Endodermal cell (in vitro differentiated cells): ENCODE results near the gene NEGR1. TPM values are rescaled to one million over a fixed set of nuclear protein-coding genes. Genes with fewer than 3 reads are reported as not detected.

Experiments
- DNase-seq: peaks from one replicate; pipeline ENCODE4 v3.0.0-alpha.2; 2017
- H3K27ac ChIP-seq: 2 replicates; pipeline ENCODE4 v1.5.1; 2013; ENCODE audit warnings: mild to moderate bottlenecking, low read depth, low read length, moderate library complexity
- H3K27me3 ChIP-seq: 2 replicates; pipeline ENCODE4 v1.6.1; 2013; ENCODE audit warnings: mild to moderate bottlenecking, low read length, moderate library complexity; ENCODE audit not compliant: insufficient read depth, control insufficient read depth, poor library complexity, severe bottlenecking
- H3K36me3 ChIP-seq: 2 replicates; pipeline ENCODE4 v1.7.0; 2013; ENCODE audit warnings: mild to moderate bottlenecking, low read length, moderate library complexity; ENCODE audit not compliant: control insufficient read depth, insufficient read depth
- H3K4me1 ChIP-seq: one replicate; pipeline ENCODE4 v1.7.0; 2013; ENCODE audit warnings: low read length; ENCODE audit not compliant: control insufficient read depth, insufficient read depth
- H3K4me3 ChIP-seq: 2 replicates; pipeline ENCODE4 v1.5.1; 2013; ENCODE audit warnings: mild to moderate bottlenecking, low read length, moderate library complexity
- H3K9ac ChIP-seq: 2 replicates; pipeline ENCODE4 v1.6.1; 2013; ENCODE audit warnings: mild to moderate bottlenecking, low read length, moderate library complexity; ENCODE audit not compliant: poor library complexity, severe bottlenecking; ENCODE audit errors: extremely low read depth
- H3K9me3 ChIP-seq: 2 replicates; pipeline ENCODE4 v1.6.1; 2013; ENCODE audit warnings: mild to moderate bottlenecking, low read length, moderate library complexity; ENCODE audit not compliant: control insufficient read depth
- H3K27ac Mint-ChIP-seq: 2 replicates; pipeline ENCODE4 v1.8.0; 2020; ENCODE audit warnings: mixed read lengths
- H3K27me3 Mint-ChIP-seq: 2 replicates; pipeline ENCODE4 v1.8.0; 2021; ENCODE audit warnings: mild to moderate bottlenecking, mixed read lengths; ENCODE audit not compliant: insufficient read depth
- H3K36me3 Mint-ChIP-seq: 2 replicates; pipeline ENCODE4 v1.8.0; 2020; ENCODE audit warnings: low read depth, mixed read lengths
- H3K4me1 Mint-ChIP-seq: 2 replicates; pipeline ENCODE4 v1.8.0; 2020; ENCODE audit warnings: mixed read lengths
- H3K4me3 Mint-ChIP-seq: 2 replicates; pipeline ENCODE4 v1.8.0; 2020; ENCODE audit warnings: mild to moderate bottlenecking, moderate library complexity, mixed read lengths
- H3K9me3 Mint-ChIP-seq: 2 replicates; pipeline ENCODE4 v1.8.0; 2020; ENCODE audit warnings: mild to moderate bottlenecking, mixed read lengths
- CTCF ChIP-seq: fragments of 200-600 bp; sonication (generic); conservative IDR thresholded peaks from 2 replicates; pipeline ENCODE4 v1.5.0; 2021; ENCODE audit warnings: antibody characterized with exemption, mild to moderate bottlenecking
- WGBS, 2 experiments: methylation state at CpG; one replicate each; pipeline versions ENCODE4 v1.1.5 to v1.1.7; 2013; ENCODE audit warnings: missing lambda C conversion rate in 2 of 2, mixed read lengths in 1 of 2; ENCODE audit not compliant: insufficient coverage in 1 of 2, insufficient read length in 1 of 2; 5-methylcytosine and 5-hydroxymethylcytosine counted together
- total RNA-seq, 2 donors: library from RNA; stranded (reverse); fragmentation: NEBNext Ultra II Directional in 1 of 2; extraction: Animal tissue kit (Norgen Biotek cat#: 25700) in 1 of 2; gene quantifications; 2 replicates in 1 of 2; 3 replicates in 1 of 2; pipeline ENCODE4 v1.2.1, GENCODE V29; 2021

Gene NEGR1
- total RNA-seq, 2 donors from 2014 or later: 1.5 to 2.1 TPM

GRCh38 chr1:72064196-72065075, 217.9 kb downstream of the NEGR1 start:
- Histone ChIP-seq H3K4me1 (no peaks in the 10 kb centered on the region), H3K4me3 (no peak overlapping the region), H3K9ac (no peak overlapping the region), H3K9me3 (no peaks in the 10 kb centered on the region), H3K27me3 (no peaks in the 10 kb centered on the region), H3K36me3 (no peaks in the 10 kb centered on the region), H3K27ac (no peak overlapping the region)
- no peak for TF ChIP-seq CTCF
- H3K36me3 Mint-ChIP-seq: no peaks in the 10 kb centered on the region
- H3K27me3 Mint-ChIP-seq: no peaks in the 10 kb centered on the region
- H3K4me1 Mint-ChIP-seq: no peaks in the 10 kb centered on the region
- H3K9me3 Mint-ChIP-seq: no peaks in the 10 kb centered on the region
- no peak for DNase-seq
- 90 to 100% methylated on average over 2 to 3 of the region's 3 CpGs for WGBS, 2 experiments
- no peak overlapping the region for H3K27ac Mint-ChIP-seq
- H3K4me3 Mint-ChIP-seq: no peak overlapping the region

GRCh38 chr1:72063364-72064044, 218.8 kb downstream of the NEGR1 start:
- Histone ChIP-seq H3K4me3 (no peak overlapping the region), H3K27ac (no peak overlapping the region), H3K4me1 (no peaks in the 10 kb centered on the region), H3K9me3 (no peaks in the 10 kb centered on the region), H3K9ac (no peak overlapping the region), H3K36me3 (no peaks in the 10 kb centered on the region), H3K27me3 (no peaks in the 10 kb centered on the region)
- H3K36me3 Mint-ChIP-seq: no peaks in the 10 kb centered on the region
- 89 to 93% methylated on average over 3 to 7 of the region's 7 CpGs for WGBS, 2 experiments
- no peaks in the 10 kb centered on the region for H3K9me3 Mint-ChIP-seq
- H3K27ac Mint-ChIP-seq: no peak overlapping the region
- TF ChIP-seq CTCF: no peak
- H3K4me3 Mint-ChIP-seq: no peak overlapping the region
- H3K27me3 Mint-ChIP-seq: no peaks in the 10 kb centered on the region
- no peaks in the 10 kb centered on the region for H3K4me1 Mint-ChIP-seq
- no peak for DNase-seq

DNA sequence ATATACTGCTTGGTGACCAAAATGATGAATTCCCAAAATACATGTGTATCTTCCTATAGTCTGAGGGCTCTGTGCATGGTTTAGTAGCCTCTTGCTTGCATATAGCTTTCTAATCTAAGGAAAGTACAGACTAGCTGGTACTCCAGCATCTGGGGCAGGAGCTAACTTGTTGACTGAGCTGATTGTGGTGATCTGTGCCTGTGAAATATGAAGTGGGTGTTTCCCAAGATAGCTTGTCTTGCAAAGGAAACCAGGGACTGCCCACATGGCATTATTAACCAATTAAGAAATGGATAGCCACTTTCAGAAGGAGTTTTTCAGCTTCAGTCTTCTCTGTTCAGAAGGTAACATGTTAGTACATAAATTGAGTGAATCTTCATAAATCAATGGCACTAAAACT, 219.8 kb downstream of the NEGR1 start:
- H3K27me3 Mint-ChIP-seq: no peaks in the 10 kb centered on the region

More for the DNA sequence above, 219.8 kb downstream of the NEGR1 start:
- Mint-ChIP-seq H3K4me3 (no peak overlapping the region), H3K36me3 (no peaks in the 10 kb centered on the region), H3K9me3 (no peaks in the 10 kb centered on the region), H3K27ac (no peak overlapping the region), H3K4me1 (no peaks in the 10 kb centered on the region)
- Histone ChIP-seq H3K4me3 (no peak overlapping the region), H3K36me3 (no peaks in the 10 kb centered on the region), H3K9ac (no peak overlapping the region), H3K9me3 (no peaks in the 10 kb centered on the region), H3K27ac (no peak overlapping the region), H3K4me1 (no peaks in the 10 kb centered on the region), H3K27me3 (no peaks in the 10 kb centered on the region)
- no peak for DNase-seq
- no peak for TF ChIP-seq CTCF
